ENCODE data around the gene HERC6. TPM values are rescaled to one million over a fixed set of nuclear protein-coding genes. Genes with fewer than 3 reads are reported as not detected.

Gene HERC6
- total RNA-seq, 1 donor from 2014 or later: 2.4 TPM

DNA sequence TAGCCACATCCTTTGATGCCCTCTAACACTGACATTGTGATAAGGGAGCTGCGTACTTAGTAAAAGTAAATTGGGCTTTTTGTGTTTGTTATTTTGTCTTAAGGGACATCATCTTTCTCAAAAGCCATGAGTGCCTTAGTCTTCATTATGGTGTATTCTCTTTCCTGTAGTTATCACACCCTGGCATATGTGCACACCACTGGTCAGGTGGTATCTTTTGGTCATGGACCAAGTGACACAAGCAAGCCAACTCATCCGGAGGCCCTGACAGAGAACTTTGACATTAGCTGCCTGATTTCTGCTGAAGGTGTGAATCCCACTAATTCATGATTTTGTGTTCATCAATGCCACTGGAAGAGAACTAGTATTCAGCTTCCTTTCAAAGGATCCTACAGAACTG is 18.0 kb downstream of the HERC6 start:
- DNase-seq (ENCODE audit: low read depth): no peak
- TF ChIP-seq CTCF (conservative IDR thresholded peaks at IDR 0.05; ENCODE audit: low read depth, low read length): no peak
- no peak overlapping the region for H3K4me3 ChIP-seq (ENCODE audit: low read depth, low read length)

DNA sequence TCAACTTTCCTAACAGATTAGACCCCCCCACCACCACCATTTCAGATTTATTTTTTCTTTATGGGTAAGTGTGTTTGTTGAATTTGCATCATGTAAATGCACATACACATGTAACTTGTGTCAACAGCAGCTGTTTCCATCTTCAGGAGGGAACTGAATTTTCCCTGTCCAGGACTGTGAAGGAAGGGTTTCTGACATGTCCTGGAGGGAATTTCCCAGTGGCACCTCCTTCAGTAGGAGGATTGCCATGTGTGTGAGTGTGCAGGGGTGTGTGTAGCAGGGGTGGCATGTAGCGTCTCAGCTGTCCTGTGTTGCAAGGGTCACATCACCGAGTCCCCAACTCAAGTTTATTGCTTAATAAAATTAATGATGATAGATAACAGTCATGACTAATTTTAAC is 19.7 kb downstream of the HERC6 start:
- no peak for DNase-seq (ENCODE audit: low read depth)
- no peak overlapping the region for H3K4me3 ChIP-seq (ENCODE audit: low read depth, low read length)
- TF ChIP-seq CTCF (conservative IDR thresholded peaks at IDR 0.05; ENCODE audit: low read depth, low read length): no peak

DNA sequence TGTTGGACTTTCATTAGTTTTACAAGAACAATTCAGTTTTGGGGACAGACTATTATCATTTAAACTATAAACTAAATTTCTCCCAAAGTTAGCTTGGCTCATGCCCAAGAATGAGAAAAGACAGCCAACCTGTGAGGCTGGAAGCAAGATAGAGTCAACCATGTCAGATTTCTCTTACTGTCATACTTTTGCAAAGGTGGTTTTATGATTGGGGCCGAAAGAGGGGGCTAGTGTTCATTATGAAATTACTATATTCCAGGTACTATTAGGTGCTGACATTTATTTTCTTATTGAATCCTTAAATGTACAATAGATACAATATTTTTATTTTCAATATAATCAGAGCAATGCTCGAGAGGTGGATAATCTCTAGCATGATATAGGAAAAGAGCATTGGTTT is 30.6 kb downstream of the HERC6 start:
- TF ChIP-seq CTCF (conservative IDR thresholded peaks at IDR 0.05; ENCODE audit: low read depth, low read length): no peak
- no peak for DNase-seq (ENCODE audit: low read depth)
- H3K4me3 ChIP-seq (ENCODE audit: low read depth, low read length): no peak overlapping the region

- no peak for DNase-seq (ENCODE audit: low read depth)
- TF ChIP-seq CTCF (conservative IDR thresholded peaks at IDR 0.05; ENCODE audit: low read depth, low read length): no peak
- H3K4me3 ChIP-seq (ENCODE audit: low read depth, low read length): no peak overlapping the region
These were observed 31.1 kb downstream of the HERC6 start for GRCh38 chr4:88409789-88410188.

DNA sequence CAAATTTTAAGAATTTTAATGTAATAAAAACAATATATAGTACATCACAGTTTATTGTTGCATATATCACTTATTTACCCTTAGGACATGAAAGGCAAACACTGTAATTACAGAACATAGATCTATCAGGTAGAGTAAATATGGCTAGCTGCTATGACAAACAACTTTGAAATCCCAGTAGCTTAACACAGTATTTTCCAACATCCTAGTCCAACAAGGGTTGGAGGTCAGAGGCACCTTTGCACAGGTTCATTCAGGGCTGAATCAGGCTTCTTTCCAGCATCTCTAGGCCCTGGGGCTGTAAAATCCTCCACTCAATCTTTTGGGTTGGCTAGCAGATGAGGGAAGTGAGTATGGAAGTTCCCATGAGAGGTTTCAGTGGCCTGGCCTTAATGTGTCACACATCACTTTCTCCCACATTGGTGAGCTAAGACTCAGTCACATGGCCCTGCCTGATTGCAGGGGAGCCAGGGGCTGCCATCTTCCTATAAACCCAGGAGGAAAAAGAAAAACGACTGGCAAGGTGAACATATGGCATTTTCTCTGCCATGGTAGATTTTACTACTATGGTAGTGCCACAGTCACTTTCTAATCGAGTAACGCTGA is 32.9 kb downstream of the HERC6 start:
- no peak for DNase-seq (ENCODE audit: low read depth)
- no peak for TF ChIP-seq CTCF (conservative IDR thresholded peaks at IDR 0.05; ENCODE audit: low read depth, low read length)
- H3K4me3 ChIP-seq (ENCODE audit: low read depth, low read length): no peak overlapping the region

DNA sequence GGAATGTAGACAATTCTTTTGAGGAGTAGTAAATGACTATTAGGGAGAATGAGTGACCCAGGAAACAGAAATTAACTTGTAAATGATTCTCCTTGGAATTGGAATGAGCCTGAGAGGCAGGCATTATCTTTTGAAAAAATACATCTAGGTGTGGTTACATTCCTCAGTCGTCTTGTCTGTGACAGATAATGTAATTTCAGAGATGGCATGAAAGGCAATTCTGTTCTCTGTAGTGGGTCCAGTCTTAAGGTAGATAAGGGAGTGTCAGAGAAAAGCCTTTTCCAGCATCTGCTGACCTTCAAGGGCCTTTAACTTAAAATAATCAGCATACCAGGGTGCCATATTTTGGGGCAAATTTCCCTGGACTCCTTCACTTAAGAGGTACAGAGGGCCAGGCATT is 35.1 kb downstream of the HERC6 start:
- no peak for DNase-seq (ENCODE audit: low read depth)
- TF ChIP-seq CTCF (conservative IDR thresholded peaks at IDR 0.05; ENCODE audit: low read depth, low read length): no peak

DNA sequence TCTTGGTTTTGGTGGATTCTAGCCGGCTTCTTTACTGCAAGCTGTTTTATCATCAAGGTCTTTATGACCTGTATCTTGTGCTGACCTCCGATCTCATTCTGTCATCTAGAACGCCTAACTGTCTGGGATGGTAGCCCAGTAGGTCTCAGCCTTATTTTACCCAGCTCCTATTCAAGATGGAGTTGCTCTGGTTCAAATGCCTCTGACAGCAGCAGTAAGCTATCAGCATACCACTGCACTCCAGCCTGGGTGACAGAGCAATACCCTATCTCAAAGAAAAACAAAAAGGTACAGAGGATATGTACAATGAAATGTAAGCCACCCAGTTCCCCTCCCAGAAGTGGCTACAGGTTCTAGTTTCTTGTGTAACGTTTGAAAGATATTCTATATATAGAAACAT is 36.1 kb downstream of the HERC6 start:
- no peak overlapping the region for H3K4me3 ChIP-seq (ENCODE audit: low read depth, low read length)
- TF ChIP-seq CTCF (conservative IDR thresholded peaks at IDR 0.05; ENCODE audit: low read depth, low read length): no peak
- no peak for DNase-seq (ENCODE audit: low read depth)

More for the DNA sequence above, 35.1 kb downstream of the HERC6 start:
- no peak overlapping the region for H3K4me3 ChIP-seq (ENCODE audit: low read depth, low read length)
